Uterus (tissue), 2 donors: Measurements from ENCODE around the gene HIPK2.

ENCODE experiments used
- POLR2A ChIP-seq, 2 donors: fragments of 450-650 bp; IDR thresholded peaks; one replicate each; pipeline ENCODE4 v1.6.1; 2016; ENCODE audit warnings: antibody characterized with exemption in 2 of 2, mild to moderate bottlenecking in 1 of 2, moderate library complexity in 1 of 2
- TF ChIP-seq, protein P1 (sequence below), 4 experiments: fragments of 200-600 bp in 2 of 4; fragments of 450-650 bp in 2 of 4; sonication (generic) in 2 of 4; IDR thresholded peaks; one replicate each; pipeline ENCODE4 v1.5.1; 2016 to 2019; ENCODE audit warnings: antibody characterized with exemption in 4 of 4, mild to moderate bottlenecking in 2 of 4, moderate library complexity in 1 of 4

DNA sequence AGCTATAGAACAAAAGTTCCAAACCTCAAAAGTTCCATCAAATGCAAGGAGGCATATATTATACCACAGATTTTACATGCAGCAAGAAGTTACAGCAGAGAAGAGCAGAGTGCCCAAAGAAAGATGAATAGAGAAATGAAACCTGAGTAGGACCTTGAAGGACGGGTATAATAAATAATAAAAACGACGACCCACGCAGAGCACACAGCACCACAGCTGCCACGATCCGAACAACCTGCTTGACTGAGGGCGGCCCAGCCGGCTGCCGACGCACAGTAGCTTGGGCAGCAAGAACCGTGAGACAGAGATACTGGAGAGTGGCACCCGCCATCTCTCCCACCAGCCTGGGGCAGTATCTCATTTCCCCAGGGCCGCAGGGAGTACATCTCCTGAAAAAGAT lies 79.0 kb downstream of the HIPK2 start:
- TF ChIP-seq POLR2A (IDR thresholded peaks at IDR 0.05): no peak
- TF ChIP-seq, protein P1, sequence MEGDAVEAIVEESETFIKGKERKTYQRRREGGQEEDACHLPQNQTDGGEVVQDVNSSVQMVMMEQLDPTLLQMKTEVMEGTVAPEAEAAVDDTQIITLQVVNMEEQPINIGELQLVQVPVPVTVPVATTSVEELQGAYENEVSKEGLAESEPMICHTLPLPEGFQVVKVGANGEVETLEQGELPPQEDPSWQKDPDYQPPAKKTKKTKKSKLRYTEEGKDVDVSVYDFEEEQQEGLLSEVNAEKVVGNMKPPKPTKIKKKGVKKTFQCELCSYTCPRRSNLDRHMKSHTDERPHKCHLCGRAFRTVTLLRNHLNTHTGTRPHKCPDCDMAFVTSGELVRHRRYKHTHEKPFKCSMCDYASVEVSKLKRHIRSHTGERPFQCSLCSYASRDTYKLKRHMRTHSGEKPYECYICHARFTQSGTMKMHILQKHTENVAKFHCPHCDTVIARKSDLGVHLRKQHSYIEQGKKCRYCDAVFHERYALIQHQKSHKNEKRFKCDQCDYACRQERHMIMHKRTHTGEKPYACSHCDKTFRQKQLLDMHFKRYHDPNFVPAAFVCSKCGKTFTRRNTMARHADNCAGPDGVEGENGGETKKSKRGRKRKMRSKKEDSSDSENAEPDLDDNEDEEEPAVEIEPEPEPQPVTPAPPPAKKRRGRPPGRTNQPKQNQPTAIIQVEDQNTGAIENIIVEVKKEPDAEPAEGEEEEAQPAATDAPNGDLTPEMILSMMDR (IDR thresholded peaks at IDR 0.05): no peak
